ENCODE data around the gene CDADC1.

The CDADC1 gene

DNA sequence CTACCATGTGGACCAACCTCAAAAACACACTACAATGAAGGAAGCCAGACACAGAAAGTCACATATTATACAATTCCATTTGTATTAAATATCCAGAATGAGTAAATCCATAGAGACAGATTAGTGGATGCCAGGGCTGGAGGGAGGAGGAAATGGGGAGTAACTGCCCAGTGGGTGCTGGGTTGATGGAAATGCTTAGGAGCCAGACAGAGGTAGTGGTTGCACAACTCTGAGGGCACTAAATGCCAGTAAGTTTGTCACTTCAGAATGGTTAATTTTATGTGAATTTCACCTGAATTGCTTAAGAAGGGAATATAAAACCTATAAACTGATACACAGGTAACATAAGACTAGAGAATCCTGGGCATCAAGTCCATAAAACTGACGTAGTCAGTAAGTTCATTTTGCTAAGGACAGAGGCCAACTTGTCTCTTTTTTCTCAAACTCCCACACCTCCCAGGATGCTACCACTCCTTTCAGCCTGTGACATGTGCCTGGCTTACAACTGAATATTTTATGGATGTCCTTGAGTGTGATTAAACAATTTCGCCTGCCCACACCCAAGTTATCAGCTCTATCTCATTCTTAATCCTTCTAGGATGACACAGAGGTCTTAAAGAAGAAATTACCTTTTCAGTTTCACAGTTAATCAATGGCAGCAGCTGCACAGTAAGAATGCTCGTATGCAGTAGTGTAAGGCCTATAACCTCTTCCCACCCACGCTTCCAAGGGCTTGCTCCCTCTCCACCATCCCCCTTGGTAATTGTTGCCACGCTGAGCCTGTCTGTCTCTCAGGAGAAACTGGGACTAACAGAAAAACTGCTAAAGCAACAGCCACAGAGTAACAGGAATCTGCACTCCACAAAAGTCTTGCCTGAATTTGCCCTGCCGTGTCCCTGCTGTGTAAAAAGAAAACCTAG is 33.5 kb upstream of the CDADC1 start:
- TF ChIP-seq, protein P1, sequence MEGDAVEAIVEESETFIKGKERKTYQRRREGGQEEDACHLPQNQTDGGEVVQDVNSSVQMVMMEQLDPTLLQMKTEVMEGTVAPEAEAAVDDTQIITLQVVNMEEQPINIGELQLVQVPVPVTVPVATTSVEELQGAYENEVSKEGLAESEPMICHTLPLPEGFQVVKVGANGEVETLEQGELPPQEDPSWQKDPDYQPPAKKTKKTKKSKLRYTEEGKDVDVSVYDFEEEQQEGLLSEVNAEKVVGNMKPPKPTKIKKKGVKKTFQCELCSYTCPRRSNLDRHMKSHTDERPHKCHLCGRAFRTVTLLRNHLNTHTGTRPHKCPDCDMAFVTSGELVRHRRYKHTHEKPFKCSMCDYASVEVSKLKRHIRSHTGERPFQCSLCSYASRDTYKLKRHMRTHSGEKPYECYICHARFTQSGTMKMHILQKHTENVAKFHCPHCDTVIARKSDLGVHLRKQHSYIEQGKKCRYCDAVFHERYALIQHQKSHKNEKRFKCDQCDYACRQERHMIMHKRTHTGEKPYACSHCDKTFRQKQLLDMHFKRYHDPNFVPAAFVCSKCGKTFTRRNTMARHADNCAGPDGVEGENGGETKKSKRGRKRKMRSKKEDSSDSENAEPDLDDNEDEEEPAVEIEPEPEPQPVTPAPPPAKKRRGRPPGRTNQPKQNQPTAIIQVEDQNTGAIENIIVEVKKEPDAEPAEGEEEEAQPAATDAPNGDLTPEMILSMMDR (IDR thresholded peaks at IDR 0.05; ENCODE audit: borderline replicate concordance, insufficient read depth, low read depth, low read length): no peak
- no peak overlapping the region for H3K4me3 ChIP-seq (ENCODE audit: low read depth, low read length)

DNA sequence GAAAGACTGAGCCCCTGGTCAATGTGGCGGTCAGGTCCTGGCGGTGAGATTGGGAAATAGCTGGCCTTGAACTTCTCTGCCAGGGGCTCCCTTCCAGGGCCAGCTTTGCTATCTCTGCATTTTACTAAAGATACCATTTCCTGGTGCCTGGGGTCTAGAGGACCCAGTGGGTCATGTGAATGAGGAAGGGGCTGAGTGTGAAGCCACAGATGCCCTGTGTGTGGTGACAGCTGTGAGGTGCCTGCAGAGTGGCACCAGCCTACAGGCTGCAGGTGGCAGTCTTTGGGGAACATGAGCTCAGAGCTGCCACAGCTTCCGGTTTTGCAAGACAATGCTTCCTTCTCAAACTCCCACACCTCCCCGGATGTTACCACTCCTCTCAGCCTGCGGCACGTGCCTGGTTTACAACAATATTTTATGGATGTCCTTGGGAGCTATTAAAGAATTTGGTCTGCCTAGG is 32.8 kb upstream of the CDADC1 start:
- TF ChIP-seq, protein P1 (IDR thresholded peaks at IDR 0.05; ENCODE audit: borderline replicate concordance, insufficient read depth, low read depth, low read length): no peak
- H3K4me3 ChIP-seq (ENCODE audit: low read depth, low read length): no peak overlapping the region

DNA sequence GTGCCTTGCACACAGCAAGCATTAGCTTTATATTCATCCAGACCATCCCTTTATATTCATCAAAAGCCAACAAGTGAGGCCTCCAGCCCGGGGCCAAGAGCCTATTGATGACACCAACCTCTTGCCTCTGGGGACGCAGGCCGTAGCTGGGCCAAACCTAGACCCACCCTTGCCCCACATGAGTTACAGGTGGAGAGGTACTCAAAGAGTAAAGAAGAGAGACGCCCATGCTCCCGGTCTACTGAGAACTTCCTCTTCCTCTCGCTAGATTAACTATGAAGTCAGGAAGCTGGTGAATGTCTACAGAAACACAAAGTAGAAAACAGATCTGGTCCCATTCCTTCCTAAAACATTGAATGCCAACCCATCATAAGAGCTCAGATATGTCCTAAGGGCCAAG is 31.4 kb upstream of the CDADC1 start:
- TF ChIP-seq, protein P1 (IDR thresholded peaks at IDR 0.05; ENCODE audit: borderline replicate concordance, insufficient read depth, low read depth, low read length): no peak
- H3K4me3 ChIP-seq (ENCODE audit: low read depth, low read length): no peak overlapping the region

DNA sequence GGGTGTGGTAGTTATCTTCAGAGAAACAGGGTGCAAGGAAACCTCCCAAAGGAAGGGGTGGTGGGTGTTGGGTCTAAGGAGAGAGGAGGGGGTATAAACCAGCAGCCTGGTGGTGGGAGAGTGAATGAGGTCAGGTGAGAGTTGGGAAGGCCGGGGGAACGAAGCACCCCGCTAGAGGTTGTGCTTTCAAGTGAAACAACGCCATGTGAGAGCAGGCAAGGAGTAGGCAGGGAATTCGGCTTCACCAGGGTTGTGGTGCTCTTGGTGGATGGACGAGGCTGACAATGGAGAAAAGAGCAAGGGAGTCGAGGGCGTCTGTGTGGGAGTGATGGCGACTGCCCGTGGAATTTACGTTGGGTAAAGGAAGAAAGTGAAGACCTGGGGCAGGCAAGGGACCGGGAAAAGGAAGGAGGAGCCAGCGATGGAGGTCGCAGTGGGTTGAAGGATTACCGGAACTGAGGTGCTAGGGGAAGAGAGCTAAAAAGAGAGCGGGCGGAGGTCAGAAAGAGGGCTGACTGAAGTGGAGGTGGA is 29.7 kb upstream of the CDADC1 start:
- H3K4me3 ChIP-seq (ENCODE audit: low read depth, low read length): no peak overlapping the region
- TF ChIP-seq, protein P1 (IDR thresholded peaks at IDR 0.05; ENCODE audit: borderline replicate concordance, insufficient read depth, low read depth, low read length): no peak

DNA sequence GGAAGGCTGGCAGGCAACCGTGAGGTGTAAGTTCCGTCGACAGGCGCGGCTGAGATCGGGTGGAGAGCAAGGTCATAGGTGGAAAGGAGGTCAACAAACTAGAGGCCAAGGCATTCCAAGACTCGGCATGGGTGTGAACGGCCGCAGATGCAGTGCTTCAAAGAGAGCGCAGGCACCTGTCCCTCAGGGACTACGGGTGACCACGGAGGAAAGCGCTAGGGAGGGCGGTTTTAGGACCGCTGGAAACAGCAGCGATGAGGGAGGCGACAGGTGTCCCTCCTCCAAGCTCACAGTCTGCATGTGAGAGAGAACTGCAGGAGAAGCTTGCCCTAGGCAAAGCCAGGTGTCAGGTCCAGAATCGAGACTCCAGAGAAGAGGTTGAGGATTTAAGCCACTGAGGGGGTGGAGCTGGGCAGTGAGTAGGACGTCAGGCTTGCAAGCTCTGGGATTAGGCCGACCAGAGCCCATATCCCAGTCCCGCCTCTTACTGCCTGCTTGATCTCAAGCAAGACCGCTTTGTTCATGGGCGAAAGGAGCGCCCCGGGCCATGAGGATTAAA is 29.2 kb upstream of the CDADC1 start:
- TF ChIP-seq, protein P1 (IDR thresholded peaks at IDR 0.05; ENCODE audit: borderline replicate concordance, insufficient read depth, low read depth, low read length): no peak
- H3K4me3 ChIP-seq (ENCODE audit: low read depth, low read length): no peak overlapping the region

DNA sequence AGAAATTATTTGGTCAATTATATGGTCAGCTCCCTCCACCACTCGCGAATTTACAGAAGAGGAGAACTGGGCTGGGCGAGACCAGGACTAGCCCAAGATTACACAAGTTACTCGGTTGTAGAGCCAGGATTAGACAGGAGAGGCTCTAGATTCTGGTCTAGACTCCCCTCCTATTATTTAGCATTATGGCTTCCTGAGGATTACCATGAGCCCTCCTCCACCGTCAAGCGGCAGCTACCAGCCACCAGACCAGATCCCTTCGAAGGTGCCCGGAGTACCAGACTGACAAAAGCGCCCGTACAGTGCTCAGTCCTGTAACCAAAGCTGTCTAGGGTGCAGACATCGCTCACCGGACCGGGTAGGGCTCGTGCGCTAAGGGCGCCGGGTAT is 28.1 kb upstream of the CDADC1 start:
- peak overlapping the region; percentile 1 for H3K4me3 ChIP-seq (ENCODE audit: low read depth, low read length)
- TF ChIP-seq, protein P1 (IDR thresholded peaks at IDR 0.05; ENCODE audit: borderline replicate concordance, insufficient read depth, low read depth, low read length): no peak
